ENCODE measurements around the gene TMEM61. TPM values are rescaled to one million over a fixed set of nuclear protein-coding genes. Genes with fewer than 3 reads are reported as not detected.

Gene TMEM61
- total RNA-seq (2022; extraction: Qiagen RNA extraction), result 0.49 to 0.86 TPM (median 0.63 TPM) in 5 replicates

GRCh38 chr1:54980528-54981241 lies at the start of gene TMEM61:
TSS of gene TMEM61 (plus strand) at chr1:54980628. CDS start at chr1:54981066, 438 bp downstream.

GRCh38 chr1:54998677-54999076 lies 18.2 kb downstream of the TMEM61 start, which contains the start of gene BSND:
TSS of gene BSND (plus strand) at chr1:54998933. CDS start at chr1:54999187, 254 bp downstream.

GRCh38 chr1:55039342-55040082 lies 59.1 kb downstream of the TMEM61 start, which contains the start of gene PCSK9:
TSS of gene PCSK9 (plus strand) at chr1:55039548. CDS start at chr1:55039838, 290 bp downstream.

Other genes starting within 250 kb of the TMEM61 start
- 4.0 to 5.2 TPM (median 4.8 TPM) in 5 replicates for gene PARS2, start 216.1 kb upstream of the TMEM61 start, total RNA-seq (2022; extraction: Qiagen RNA extraction)
- not detected in 5 replicates for gene TTC22, start 179.3 kb upstream of the TMEM61 start, total RNA-seq (2022; extraction: Qiagen RNA extraction)
- 38.7 to 50.1 TPM (median 44.8 TPM) in 5 replicates for gene DHCR24, start 93.4 kb upstream of the TMEM61 start, total RNA-seq (2022; extraction: Qiagen RNA extraction)
- gene BSND, start 18.3 kb downstream of the TMEM61 start, total RNA-seq (2022; extraction: Qiagen RNA extraction), result not detected in 5 replicates
- gene PCSK9, start 58.9 kb downstream of the TMEM61 start, total RNA-seq (2022; extraction: Qiagen RNA extraction), result 2.0 to 3.8 TPM (median 3.0 TPM) in 5 replicates
- 13.1 to 14.0 TPM (median 13.7 TPM) in 5 replicates for gene USP24, start 234.7 kb downstream of the TMEM61 start, total RNA-seq (2022; extraction: Qiagen RNA extraction)